22Rv1 (cell line): ENCODE measurements around the gene TRIO.

Source experiments
- CTCF ChIP-seq: fragments of 450-650 bp; IDR thresholded peaks from 2 replicates; pipeline ENCODE4 v1.5.1; 2017; ENCODE audit warnings: mild to moderate bottlenecking
- ZFX ChIP-seq: fragments of 450-650 bp; IDR thresholded peaks from 2 replicates; pipeline ENCODE4 v1.6.1; 2017; ENCODE audit warnings: antibody characterized with exemption, borderline replicate concordance

- TF ChIP-seq CTCF = no peak
- no peak for TF ChIP-seq ZFX
Observed at GRCh38 chr5:14489643-14490042, 346.5 kb downstream of the TRIO start.
